Stimulated activated CD8-positive, alpha-beta memory T cell treated with anti-CD3 and anti-CD28 coated beads, Interleukin-7, amount 100 ng/mL, for 4 hours (primary cell): ENCODE results near the gene SLC4A4.

Experiments used
- DNase-seq, 2 donors: peaks; one replicate each; pipeline ENCODE4 v3.0.0-alpha.2; 2020; ENCODE audit warnings: low read depth in 2 of 2

SLC4A4 gene

DNA sequence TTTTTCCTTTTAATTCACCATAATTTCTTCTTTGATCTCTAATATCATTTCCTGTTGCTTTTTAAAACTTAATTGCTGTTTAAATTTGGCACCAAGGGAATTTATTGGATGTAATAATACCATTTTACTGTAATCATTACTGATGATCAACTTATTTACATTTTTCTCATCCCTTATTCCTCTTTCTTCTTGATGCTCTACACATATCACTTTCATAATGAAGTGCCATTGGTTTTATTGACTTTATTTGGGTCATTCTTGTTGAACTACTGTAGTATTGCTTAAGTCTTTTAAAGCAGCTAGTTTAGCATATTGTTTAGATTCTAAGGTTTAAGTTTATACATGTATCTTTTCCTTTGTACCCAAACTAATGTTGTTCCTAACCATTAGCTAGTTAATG lies 130.7 kb downstream of the SLC4A4 start:
- no peak for DNase-seq

DNA sequence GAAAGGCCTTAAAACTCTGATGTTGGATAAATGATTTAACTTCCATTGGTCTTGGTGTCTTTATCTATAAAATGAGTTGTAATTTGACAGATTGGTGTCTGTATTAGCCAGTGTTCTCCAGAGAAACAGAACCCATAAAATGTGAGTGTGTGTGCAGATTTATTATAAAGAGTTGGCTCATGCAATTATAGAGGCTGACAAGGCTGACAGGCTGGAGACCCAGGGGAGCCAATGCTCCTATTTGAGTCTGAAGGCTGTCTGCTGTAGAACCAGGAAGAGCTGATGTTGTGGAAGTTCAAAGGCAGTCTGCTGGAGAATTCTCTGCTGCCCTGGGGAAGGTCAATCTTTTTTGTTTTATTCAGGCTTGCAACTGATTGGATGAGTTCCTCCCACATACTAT lies 131.7 kb downstream of the SLC4A4 start:
- DNase-seq, result no peak

DNA sequence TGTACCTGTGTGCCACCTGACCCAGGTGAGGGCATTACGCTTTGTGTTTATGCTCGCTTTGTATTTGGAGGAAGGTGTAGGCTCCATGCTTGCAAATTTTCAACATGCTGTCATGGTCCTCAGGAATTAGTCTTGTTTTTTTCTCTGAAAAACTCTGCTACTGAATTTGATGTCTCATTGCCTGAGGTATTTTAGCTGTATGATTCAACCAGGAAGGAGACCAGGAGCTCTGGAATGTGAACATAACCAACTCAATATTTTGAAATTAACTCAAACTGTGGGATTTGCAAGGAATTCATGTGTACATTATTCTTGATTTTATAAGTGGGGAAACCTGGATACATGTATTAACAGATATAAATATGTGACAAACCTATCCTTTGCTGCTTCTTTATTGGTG lies 134.1 kb downstream of the SLC4A4 start:
- no peak for DNase-seq

DNA sequence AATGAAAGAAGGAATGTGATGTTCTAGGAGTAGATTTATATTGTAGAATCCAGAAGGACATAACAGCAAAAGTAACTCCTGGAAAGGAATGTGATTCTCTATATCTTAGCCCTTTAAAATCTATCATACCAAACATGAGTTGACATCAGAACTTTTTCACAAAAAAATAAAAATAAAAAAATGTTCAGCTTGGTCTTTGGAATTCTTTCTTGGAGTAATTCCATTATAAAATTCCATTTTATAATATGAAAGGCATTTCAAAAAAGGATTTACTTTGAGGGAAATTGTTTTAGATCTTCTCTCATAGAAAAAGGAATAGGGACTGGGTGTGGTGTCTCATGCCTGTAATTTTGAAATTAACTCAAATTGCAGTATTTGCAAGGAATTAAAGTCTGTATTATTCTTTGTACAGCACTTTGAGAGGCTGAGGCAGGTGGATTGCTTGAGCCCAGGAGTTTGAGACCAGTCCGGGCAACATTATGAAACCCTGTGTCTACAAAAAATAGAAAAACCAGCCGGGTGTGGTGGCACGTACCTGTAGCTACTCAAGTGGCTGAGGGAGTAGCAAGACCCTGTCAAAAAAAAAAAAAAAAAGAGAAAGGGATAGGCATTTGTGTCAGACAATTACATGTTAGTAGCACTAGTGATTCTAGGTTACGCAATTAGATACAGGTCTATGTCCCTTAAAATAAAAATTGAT lies 134.9 kb downstream of the SLC4A4 start:
- DNase-seq, result no peak

DNA sequence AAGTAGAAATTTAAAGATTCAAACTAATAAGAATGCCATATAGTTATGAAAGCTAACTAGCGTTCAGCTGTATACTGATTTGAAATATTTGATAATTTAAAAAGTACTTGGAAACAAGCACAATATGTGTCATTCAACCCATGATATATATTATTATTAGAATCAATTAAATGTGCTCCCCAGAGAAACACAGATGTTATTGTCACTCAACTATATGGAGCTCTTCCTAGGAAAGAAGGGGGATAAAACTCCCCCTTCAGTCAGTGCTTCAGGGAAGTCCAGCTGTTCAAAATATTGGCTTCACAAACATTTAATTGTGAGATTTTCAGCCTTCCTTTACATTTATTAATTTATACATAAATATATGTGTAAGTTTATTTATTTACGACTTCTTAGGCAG lies 135.9 kb downstream of the SLC4A4 start:
- DNase-seq, result no peak

DNA sequence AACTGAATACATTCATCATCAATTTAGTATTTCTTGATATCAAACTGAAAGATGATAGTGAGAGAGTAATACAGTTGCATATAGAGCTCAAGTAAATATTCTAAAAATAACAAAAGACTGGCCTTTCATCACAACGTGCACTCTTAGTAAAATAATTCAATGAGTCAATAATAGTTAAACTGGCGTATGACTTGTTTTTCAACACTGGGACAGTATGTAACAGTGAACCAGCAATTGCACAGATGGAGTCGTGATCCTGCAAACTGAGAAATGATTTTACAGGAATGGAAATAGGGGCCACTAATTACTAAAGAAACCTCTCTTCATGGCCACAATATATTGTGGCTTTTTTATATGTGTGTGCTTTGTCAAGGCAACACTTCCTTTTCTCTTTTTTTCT lies 137.4 kb downstream of the SLC4A4 start:
- no peak for DNase-seq

DNA sequence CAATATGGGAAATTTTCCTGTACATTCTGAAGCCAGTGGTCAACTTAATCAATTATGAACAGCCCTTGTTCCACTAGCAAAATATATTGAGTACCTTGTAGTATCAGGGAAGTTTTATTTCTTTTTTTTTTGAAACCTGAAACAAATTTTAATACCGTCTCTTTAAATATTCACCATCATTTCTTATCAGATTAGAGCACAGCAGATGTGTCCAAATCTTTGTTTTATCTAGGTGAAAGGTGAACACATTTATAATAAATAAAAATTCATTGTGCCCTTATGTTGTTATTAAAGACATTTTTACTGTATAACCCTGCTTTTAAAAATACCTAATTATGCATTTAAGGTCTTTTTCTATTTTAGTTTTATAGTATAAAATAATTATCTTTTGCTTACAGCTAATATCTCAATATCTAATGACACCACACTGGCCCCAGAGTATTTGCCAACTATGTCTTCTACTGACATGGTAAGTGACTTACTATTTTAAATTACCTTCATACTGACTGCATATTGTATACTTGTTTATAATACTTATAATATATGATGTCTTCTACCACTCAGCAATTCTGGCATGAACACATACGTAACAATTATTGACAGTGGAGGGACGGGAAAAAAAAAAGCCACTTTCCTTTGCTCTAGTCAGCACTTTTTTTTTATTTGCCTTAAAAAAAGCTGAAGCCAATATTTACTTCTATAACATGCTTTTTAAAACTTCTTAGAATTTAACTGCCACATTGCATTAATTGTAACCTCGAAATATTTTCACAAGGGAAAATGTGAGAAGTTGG lies 147.9 kb downstream of the SLC4A4 start:
- DNase-seq, result no peak

DNA sequence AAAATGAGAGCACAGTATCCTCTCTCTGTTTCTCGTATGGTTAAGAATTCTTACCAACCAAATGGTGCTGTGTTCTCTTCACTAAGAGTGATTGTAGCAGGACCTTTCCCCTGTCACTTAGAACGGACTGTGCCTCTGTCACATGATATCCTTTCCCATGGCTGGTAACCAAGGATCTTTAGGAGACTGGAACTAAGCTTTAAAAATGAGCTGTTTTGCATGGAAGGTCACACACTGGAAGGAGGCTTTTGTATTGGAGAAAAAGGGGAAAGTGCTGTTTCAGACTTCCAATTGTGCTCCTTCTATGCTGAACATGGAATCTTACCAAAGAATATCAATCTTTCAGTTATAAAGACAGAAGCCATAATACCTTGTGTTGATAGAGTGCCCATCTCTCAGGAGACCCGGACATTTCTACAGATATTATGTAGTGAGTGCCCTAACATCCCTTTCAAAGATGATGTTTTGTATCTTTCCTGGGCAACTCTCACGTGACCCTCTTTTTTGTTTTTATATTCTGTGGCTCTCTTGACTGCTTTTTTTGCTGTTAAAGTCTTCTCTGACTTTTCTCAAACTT lies 148.6 kb downstream of the SLC4A4 start:
- DNase-seq, result no peak

DNA sequence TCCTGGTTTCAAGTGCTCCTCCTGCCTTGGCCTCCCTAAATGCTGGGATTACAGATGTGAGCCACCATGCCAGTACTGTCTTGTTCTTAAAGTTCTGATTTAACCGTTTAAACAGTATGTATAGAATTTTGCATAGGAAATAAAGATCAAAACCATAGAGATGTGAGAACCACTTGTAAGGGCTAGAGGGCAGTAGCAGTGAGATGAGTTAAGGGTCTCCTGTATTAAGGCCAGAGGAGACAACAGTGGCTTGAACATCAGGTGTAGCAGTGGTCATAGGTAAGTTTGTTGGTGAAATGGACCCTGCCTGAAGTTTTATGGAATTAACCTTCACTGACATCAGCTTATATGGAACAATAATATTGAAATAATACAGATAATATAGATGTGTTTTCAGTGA lies 155.7 kb downstream of the SLC4A4 start:
- no peak for DNase-seq

DNA sequence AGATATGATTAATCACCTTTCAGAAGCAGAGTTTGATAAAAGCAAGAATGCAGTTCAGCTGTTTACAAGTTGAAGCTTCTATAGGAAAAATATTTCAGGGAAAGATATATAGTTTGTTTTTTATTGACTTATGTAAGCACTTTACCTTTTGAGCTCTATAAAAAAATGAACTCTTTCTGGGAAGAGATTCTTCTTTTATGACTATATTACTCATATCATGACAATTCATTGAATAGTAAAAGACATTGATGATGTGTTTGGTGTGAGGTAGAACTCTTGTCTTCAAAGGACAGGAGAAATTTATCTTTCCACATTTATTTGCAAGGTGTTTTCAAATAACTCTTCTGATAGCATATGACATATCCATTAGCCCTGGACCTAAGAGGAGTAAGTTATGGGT lies 156.6 kb downstream of the SLC4A4 start:
- DNase-seq, result no peak

DNA sequence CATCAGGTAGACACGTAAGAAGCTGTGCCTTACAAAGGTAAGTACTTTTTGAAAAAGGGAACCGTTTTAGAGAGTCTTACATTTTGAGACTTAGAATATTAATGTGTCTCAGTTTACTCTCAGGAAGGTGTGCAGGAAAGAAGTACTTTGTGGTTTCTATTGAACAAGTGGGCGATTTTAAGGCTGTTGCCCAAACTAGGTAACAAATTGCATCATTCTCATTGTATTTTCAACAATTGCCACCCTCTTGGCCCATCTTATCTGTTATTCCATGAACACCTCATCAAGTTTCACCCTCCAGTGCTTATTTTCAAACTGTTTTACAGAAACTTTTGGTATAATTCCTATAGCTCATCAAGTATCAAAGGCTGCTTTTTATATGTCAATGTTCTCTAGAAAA lies 158.3 kb downstream of the SLC4A4 start:
- no peak for DNase-seq

DNA sequence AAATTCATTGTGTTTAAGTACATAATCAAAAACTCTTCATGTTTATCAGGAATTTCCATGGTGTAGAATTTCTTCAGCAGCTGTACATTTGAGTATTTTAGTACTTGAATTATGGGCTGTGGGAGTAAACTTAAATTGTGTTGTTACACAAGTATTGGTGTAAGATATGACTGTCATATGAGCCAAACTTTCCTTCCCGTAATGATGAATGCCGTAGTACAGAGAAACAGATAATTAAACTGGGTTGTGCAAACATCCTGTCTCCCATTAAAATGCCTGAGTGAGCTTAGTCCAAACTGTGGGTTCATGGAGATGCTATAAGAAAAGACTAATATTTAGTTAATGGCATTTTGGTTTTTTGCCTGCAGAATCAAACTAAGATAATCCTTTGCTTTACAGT lies 159.2 kb downstream of the SLC4A4 start:
- no peak for DNase-seq

DNA sequence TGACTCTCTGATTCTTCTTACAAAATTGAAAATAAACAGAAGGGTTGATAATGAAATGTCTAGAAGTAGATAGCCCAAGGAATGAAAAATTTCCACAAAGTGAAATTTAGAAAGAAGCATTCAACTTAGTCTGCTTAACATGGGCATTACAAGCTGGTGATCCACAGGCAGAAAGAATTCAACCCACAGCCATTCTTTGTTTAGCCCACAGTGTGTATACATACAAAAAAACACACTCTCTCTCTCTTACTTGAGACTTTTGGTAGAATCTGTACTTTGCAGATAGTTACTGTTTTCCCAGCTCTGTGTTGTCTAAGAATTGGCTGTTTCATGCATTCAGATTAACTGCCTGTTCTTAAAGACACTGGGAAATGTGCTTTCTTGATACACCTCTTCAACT lies 159.8 kb downstream of the SLC4A4 start:
- no peak for DNase-seq

DNA sequence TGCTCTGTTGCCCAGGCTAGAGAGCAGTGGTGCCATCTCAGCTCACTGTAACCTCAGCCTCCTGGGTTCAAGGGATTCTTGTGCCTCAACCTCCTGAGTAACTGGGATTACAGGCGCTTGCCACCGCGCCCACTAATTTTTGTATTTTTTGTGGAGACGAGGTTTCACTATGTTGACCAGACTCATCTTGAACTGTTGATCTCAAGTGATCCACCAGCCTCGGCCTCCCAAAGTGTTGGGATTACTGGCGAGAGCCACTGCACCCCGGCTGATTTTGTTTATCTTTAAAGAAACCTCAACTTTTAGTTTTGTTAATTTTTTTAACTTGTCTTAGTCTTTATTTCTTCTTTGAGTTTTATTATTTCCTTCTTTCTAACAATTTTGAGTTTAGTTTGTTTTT lies 163.2 kb downstream of the SLC4A4 start:
- no peak for DNase-seq

DNA sequence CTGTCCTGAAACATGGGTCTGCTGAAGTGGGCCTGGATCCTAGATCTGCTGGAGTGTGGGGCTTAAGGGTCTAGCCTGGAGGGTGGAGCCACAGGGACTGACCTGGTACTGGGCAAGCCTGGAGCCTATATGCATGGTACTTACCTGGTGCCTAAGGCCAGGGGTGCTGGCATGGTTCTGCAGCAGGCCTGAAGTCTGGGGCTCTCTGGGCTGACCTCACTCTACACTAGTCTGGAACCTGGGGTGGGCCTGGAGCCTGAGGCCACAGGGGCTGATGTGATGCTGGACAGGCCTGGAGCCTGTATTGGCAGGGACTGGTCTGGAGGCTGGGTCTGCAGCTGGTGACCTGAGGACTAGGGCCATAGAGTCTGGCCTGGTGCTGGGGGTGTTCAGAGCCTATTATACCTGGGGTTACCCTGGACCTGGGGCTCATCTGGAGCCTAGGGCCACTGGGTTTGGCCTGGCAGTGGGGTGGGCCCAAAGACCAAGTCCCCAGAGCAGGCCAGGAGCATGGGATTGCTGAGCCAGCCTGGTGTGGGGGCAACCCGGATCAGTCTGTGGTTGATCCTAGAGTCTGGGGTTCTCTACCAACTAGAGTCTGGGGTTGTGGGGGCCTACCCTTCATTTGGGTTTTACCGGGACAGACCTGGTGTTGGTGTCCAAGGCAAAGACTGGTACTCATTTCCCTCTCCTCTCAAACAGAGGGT lies 179.6 kb downstream of the SLC4A4 start:
- DNase-seq, result no peak

DNA sequence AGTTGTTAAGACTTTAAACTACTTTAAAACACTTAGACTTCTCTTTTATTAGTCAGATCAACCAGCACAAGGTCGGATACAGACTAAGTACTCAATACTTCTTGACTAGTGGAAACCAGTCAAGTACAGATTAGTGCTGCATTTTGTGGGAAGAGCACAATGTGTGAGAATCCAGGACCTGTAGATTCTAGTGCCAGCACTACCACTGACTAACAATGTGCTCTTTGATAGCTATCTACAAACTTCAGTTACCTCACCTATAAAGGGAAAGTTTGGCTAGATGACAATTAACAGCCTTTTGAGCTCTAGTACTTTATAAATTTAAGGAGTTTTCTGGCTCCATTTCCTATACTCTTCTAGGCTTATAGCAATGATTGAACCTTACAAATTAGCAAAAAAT lies 181.5 kb downstream of the SLC4A4 start:
- DNase-seq, result no peak

DNA sequence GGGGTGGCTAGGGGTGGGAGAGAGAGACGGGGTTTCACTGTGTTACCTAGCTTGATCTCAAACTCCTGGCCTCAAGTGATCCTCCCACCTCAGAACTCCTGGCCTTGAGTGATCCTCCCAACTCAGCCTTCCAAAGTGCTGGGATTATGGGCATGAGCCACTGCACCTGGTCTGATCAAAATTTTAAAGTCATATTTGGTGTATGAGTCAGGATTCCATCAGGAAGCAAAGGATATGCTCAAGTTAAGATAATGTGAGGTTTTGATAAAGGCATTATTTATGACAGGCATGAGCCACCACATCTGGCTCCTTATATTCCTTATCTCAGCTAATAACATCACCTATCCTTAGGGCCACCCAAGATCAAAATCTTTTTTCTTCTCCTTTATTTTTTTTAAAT lies 182.0 kb downstream of the SLC4A4 start:
- no peak for DNase-seq

DNA sequence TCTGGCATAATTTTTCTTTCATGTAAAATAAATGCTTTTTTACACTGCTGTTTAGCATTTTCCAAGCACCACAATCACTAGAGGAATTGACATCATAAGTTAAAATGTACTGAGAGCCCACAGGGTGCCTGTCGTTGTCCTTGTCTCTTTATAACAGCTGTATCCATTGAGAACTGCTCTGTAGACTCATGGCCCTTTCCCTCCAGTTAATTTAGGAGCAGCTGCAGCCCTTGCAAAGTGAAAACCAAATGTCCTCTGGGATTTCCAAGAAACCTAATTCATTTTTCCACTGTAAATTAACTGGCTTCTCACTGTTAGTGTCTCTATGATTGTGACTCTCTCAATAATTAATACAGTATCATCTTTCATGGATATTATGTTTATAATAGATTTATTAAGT lies 185.9 kb downstream of the SLC4A4 start:
- DNase-seq, result no peak

DNA sequence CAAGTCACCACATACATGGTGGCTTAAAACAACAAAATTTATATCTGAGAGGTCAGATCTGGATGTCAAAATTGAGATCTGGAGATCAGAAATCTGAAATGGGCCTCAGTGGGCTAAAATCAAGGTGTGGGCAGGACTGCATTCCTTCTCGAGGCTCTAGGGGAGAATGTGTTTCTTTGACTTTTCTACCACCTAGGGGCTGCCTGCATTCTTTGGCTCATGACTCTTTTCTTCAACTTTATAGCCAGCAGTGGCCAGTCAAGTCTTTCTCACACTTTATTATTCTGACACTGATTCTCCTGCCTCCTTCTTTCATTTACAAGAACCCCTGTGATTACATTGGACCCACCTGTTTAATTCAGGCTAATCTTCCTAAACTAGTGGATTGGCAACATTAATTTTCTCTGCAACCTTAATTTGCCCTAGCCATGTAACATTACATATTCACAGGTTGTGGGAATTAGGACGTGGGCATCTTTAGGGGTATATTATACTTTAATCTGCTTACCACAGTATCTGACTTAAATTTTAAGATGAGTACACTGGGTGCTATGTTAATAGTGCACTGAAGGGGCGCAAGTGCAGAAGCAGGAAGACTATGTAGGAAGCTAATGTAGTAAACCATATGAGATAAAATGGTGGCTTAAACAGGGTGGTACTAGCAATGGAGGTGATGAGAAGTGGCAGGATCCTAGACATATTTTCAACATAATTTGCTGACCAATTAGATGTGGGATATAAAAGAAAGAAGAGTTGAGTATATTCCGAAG lies 188.0 kb downstream of the SLC4A4 start:
- DNase-seq, result no peak

DNA sequence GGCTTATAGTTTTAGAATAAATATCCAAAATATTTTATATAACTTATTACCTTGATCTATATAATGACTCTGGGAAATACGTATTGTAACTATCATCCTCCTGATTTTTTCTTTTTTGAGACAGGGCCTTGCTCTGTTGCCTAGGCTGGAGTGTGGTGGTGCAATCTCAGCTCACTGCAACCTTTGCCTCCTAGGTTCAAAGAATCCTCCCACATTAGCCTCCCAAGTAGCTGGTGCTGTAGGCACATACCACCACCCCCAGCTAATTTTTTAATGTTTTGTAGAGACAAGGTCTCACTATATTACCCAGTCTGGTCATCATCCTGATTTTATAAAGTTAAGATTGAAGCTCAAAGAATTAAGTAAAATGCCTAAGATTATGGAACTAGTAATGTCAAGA lies 193.6 kb downstream of the SLC4A4 start:
- DNase-seq, result no peak

DNA sequence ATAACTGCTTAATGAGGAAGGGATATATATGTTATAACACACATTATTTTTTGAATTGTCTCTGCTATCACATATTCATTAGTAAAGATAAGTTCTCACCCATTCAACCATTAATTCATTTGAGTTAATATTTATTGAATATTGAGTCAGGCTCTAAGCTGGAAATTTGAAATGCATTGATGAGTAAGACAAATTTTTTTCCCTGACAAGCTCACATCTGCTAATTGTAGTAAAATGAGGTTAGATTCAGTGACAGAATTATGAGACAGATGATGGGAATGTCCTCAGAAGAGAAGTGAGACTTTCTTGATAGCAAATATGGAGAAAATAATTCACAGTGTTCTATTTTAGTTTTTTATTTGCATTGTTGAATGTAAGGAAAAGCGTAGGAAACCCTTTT lies 194.3 kb downstream of the SLC4A4 start:
- no peak for DNase-seq

DNA sequence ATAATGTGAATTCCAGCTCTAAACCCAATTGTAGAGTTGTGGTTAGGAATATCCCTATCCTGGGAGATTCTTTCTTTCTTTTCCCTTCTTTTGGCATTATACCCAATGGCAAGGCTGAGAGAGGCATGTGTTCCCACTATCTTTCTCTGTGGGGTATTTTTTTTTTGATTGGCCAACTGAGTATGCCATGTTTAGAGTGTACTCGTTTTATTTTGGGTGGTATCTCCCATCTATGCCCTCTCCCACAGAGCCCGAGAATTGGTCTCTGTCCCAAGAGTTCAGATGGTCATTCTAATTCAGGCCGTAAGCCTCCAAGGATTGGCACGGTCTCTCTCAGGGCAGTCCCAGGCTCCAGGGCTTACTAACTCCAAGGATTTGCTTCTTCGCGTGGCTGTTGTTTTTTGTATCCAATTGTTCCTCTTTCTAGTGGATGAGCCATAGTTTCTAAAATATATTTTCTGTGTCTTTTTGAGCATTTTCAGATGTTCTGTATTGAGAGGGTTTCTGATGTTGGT lies 198.8 kb downstream of the SLC4A4 start:
- DNase-seq, result no peak
